Erythroblast (primary cell): ENCODE measurements around the gene LEMD1.

ENCODE experiments used
- GATA1 ChIP-seq: IDR thresholded peaks from 2 replicates; pipeline ENCODE4 v1.6.1; 2011; ENCODE audit warnings: low read depth, mild to moderate bottlenecking, control low read depth, low read length, moderate library complexity
- POLR2A ChIP-seq: IDR thresholded peaks from 2 replicates; pipeline ENCODE4 v1.6.1; 2011; ENCODE audit warnings: mild to moderate bottlenecking, low read length

DNA sequence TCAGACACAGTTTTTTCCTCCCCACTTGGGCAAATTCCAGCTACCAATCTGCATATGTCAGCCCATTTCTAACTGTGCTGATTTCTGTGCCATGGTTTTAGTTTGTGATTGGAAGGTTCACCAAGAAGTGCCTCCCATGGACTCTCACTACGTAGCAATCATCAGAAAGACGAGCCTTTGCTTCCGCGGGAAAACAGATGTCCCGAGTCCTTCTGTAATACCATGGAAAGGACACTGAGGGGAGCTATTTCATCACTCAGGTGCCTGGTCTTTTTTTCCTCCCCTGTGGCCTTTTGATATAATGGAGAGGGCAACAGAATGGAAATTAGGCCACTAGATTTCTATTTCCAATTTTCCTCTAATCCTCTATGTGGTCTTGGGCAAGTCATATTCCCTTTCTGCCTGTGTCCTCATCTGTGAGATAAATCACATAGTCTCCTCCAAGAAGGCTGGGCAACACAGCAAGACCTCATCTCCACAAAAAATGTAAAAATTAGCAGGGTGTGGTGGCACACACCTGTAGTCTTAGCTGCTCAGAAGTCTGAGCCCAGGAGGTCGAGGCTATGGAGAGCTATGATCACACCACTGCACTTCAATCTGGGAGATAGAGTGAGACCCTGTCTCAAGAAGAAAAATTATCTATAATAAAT lies 24.8 kb downstream of the LEMD1 start:
- TF ChIP-seq POLR2A, result no peak
- no peak for TF ChIP-seq GATA1
